Transverse colon (tissue), 4 donors: ENCODE results near the gene LDB2. TPM values are rescaled to one million over a fixed set of nuclear protein-coding genes. Genes with fewer than 3 reads are reported as not detected.
"Not testable (repeated sequence)": the region's sequence is repeated elsewhere in the genome, so short reads cannot be mapped to it uniquely, and the experiment has no call there.

Experiments
- DNase-seq: peaks from one replicate; pipeline ENCODE4 v3.0.0-alpha.2; 2019
- H3K27ac ChIP-seq, 4 donors: fragments of 200-600 bp; sonication (generic); 2 replicates each; pipeline ENCODE4 v1.5.1; 2016 to 2018; ENCODE audit warnings: inconsistent platforms in 4 of 4
- H3K27me3 ChIP-seq: fragments of 200-600 bp; sonication (generic); 2 replicates; pipeline ENCODE4 v1.5.1; 2017; ENCODE audit warnings: inconsistent platforms
- H3K36me3 ChIP-seq, 4 donors: fragments of 200-600 bp; sonication (generic); 2 replicates each; pipeline ENCODE4 v1.5.1; 2017 to 2019; ENCODE audit warnings: inconsistent platforms in 4 of 4
- H3K4me1 ChIP-seq, 4 donors: fragments of 200-600 bp; sonication (generic); 2 replicates each; pipeline ENCODE4 v1.5.1; 2017 to 2020; ENCODE audit warnings: inconsistent platforms in 4 of 4
- H3K4me3 ChIP-seq, 4 donors: fragments of 200-600 bp; sonication (generic); 1 replicate in 1 of 4; 2 replicates in 3 of 4; pipeline versions ENCODE4 v1.5.1 to v1.6.1; 2017 to 2019; ENCODE audit warnings: inconsistent platforms in 4 of 4
- H3K9me3 ChIP-seq, 2 donors: fragments of 200-600 bp; sonication (generic); 2 replicates each; pipeline ENCODE4 v1.5.1; 2017 to 2019; ENCODE audit warnings: inconsistent platforms in 2 of 2
- EP300 ChIP-seq: sonication (generic); formaldehyde crosslinking; IDR thresholded peaks from one replicate; pipeline ENCODE4 v1.6.1; 2017; ENCODE audit warnings: antibody characterized with exemption, low read depth
- POLR2A ChIP-seq: fragments of 450-650 bp; IDR thresholded peaks from one replicate; pipeline ENCODE4 v1.6.1; 2016; ENCODE audit warnings: antibody characterized with exemption, mild to moderate bottlenecking, moderate library complexity
- POLR2AphosphoS5 ChIP-seq, 3 donors: sonication (generic); formaldehyde crosslinking; IDR thresholded peaks; one replicate each; pipeline ENCODE4 v1.6.1; 2016; ENCODE audit warnings: antibody characterized with exemption in 3 of 3
- WGBS, 2 donors: methylation state at CpG; one replicate each; pipeline ENCODE4 v1.1.5; 2018; ENCODE audit warnings: low coverage in 1 of 2; 5-methylcytosine and 5-hydroxymethylcytosine counted together
- in situ Hi-C, 4 donors: fragments of 200-750 bp; cut with MboI; loops; one replicate each; pipeline versions ENCODE4 v1.15.0 to v1.15.1; 2017; ENCODE audit warnings: low sequenced_read_pairs in 3 of 4, low pct_ligation_motif_present in 1 of 4, low pct_unique_long_range_greater_than_20kb in 1 of 4
- intact Hi-C: fragments of 100-400 bp; cut with DNase I; formaldehyde crosslinking; loops from one replicate; pipeline ENCODE4 v1.15.1; 2023; ENCODE audit warnings: low total_unique reads
- total RNA-seq, 4 donors: library from RNA; depleted of rRNA; stranded (reverse); fragments of >200 nt; gene quantifications; one replicate each; pipeline ENCODE4 v1.1.0, GENCODE V29; 2016
- TF ChIP-seq, protein P1 (sequence below), 5 experiments: fragments of 200-600 bp in 3 of 5; fragments of 450-650 bp in 2 of 5; sonication (generic) in 3 of 5; IDR thresholded peaks; 1 replicate in 2 of 5; 2 replicates in 3 of 5; pipeline ENCODE4 v1.5.1; 2016 to 2017; ENCODE audit warnings: antibody characterized with exemption in 5 of 5, inconsistent platforms in 3 of 5, mild to moderate bottlenecking in 2 of 5, moderate library complexity in 1 of 5

The LDB2 gene
- total RNA-seq, 4 donors from 2014 or later = 7.0 to 46.6 (median 8.9) TPM

DNA sequence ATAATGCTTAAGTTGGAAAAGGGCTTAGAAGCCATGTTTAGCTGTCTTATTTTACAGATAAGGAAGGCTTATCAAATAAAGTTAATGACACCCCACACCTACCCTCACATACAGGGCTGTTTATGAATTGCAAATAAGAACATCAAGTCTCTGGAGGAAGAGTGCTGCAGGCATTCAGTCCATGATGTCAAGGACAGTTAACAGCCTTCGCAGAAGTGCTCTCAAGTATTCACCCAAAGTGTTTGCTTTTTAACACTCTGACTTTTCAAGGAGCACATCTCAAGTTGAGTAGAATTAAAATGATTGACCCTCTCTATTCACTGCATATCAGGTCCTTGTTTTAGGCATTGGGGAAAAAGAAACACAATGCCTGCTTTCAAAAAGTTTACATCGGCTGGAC lies 328.7 kb downstream of the LDB2 start:
- Histone ChIP-seq H3K9me3 (no peaks in the 10 kb centered on the region), H3K36me3 (no peaks in the 10 kb centered on the region), H3K4me1 (no peaks in the 10 kb centered on the region), H3K27ac (no peak overlapping the region), H3K4me3 (no peak overlapping the region), H3K27me3 (no peaks in the 10 kb centered on the region)
- no peak for TF ChIP-seq EP300
- TF ChIP-seq, protein P1, sequence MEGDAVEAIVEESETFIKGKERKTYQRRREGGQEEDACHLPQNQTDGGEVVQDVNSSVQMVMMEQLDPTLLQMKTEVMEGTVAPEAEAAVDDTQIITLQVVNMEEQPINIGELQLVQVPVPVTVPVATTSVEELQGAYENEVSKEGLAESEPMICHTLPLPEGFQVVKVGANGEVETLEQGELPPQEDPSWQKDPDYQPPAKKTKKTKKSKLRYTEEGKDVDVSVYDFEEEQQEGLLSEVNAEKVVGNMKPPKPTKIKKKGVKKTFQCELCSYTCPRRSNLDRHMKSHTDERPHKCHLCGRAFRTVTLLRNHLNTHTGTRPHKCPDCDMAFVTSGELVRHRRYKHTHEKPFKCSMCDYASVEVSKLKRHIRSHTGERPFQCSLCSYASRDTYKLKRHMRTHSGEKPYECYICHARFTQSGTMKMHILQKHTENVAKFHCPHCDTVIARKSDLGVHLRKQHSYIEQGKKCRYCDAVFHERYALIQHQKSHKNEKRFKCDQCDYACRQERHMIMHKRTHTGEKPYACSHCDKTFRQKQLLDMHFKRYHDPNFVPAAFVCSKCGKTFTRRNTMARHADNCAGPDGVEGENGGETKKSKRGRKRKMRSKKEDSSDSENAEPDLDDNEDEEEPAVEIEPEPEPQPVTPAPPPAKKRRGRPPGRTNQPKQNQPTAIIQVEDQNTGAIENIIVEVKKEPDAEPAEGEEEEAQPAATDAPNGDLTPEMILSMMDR (IDR thresholded peaks at IDR 0.05) = no peak
- TF ChIP-seq POLR2A = no peak
- no peak for TF ChIP-seq POLR2AphosphoS5 (IDR thresholded peaks at IDR 0.05)
- DNase-seq = no peak
- 76 to 78% methylated on average over 2 of the region's 2 CpGs for WGBS, 2 donors
- intact Hi-C loops (no loop called here), in situ Hi-C loops (no loop called here)

DNA sequence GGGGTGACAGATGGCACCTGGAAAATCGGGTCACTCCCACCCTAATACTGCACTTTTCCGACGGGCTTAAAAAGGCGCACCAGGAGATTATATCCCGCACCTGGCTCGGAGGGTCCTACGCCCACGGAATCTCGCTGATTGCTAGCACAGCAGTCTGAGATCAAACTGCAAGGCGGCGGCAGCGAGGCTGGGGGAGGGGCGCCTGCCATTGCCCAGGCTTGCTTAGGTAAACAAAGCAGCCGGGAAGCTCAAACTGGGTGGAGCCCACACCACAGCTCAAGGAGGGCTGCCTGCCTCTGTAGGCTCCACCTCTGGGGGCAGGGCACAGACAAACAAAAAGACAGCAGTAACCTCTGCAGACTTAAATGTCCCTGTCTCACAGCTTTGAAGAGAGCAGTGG lies 341.1 kb downstream of the LDB2 start:
- H3K27ac ChIP-seq, intact Hi-C loops, H3K27me3 ChIP-seq, H3K4me1 ChIP-seq, in situ Hi-C loops, H3K9me3 ChIP-seq, H3K4me3 ChIP-seq, H3K36me3 ChIP-seq, DNase-seq: not testable (repeated sequence)
- WGBS, 2 donors = 88% methylated on average over 14 of the region's 14 CpGs; no CpG with 5 or more reads in 1 of the 2 donors

DNA sequence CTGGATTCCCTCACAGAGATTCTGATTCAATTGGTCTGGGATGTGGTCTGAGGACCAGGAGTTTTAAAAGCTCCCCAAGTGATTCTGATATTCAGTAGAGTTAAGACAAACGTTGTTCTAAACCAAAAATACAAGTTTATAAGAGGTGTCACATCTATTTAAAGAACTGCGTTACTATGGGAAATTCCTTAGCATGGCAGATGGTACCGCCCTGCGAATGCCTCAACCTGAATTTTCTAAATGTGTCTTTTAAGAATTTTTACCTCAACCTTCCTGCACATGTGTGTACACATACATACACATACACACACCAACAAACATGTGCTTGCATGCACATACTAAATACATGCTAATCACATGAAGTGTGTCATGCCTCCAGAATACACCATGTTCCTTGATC lies 343.3 kb downstream of the LDB2 start:
- Histone ChIP-seq H3K4me3 (no peak overlapping the region), H3K27ac (no peak overlapping the region), H3K9me3 (no peaks in the 10 kb centered on the region), H3K36me3 (no peaks in the 10 kb centered on the region), H3K4me1 (no peaks in the 10 kb centered on the region), H3K27me3 (no peaks in the 10 kb centered on the region)
- intact Hi-C loops (no loop called here), in situ Hi-C loops (no loop called here)
- WGBS, 2 donors = 83% methylated on average over 4 of the region's 4 CpGs
- DNase-seq = no peak
- TF ChIP-seq EP300 (no peak), POLR2A (no peak), POLR2AphosphoS5 (IDR thresholded peaks at IDR 0.05) (no peak)
- TF ChIP-seq, protein P1 (IDR thresholded peaks at IDR 0.05) = no peak

DNA sequence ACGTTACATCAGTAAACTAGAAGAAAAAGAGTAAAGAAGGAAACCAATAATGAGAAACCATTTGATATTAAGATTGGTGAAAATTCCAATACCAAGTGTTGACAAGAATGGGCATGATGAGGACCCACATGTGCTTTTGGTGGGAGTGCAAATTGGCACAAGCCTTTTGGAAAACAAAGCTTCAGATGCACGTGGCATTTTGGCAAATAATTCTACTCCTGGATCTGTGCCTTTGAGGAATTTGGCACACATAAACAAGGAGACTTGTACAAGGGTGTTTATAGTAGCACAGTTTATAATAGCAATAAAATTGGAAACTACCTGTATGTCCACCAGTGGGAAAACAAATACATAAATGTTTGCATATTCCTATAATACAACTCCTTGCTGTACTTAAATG lies 347.9 kb downstream of the LDB2 start:
- intact Hi-C loops (no loop called here), in situ Hi-C loops (no loop called here)
- Histone ChIP-seq H3K36me3 (no peaks in the 10 kb centered on the region), H3K9me3 (no peaks in the 10 kb centered on the region), H3K4me3 (no peak overlapping the region), H3K4me1 (no peaks in the 10 kb centered on the region), H3K27ac (no peak overlapping the region), H3K27me3 (no peaks in the 10 kb centered on the region)
- no peak for DNase-seq
- WGBS, 2 donors = 38 to 70% methylated on average over 2 of the region's 2 CpGs
- TF ChIP-seq POLR2A (no peak), POLR2AphosphoS5 (IDR thresholded peaks at IDR 0.05) (no peak)
- TF ChIP-seq, protein P1 (IDR thresholded peaks at IDR 0.05) = no peak

DNA sequence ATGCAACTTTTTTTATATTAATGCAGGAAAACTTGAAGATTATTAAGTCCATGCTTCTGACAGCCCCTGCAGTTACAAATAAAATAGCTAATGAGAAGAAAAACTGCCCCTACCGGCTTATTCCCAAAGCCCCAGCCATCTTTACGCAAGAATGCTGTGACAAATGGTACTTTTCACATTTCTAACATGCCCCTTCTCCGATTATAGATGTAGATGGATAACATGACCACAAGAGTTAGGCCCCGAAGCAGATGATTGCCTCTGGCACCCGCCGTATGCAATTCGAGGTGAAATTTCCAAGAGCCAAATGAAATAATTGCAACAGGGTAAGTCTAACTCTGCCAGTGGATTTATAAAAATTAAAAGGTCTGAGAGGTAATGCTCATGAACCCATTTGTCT lies 352.8 kb downstream of the LDB2 start:
- H3K36me3 ChIP-seq = no peaks in the 10 kb centered on the region
- TF ChIP-seq, protein P1 (IDR thresholded peaks at IDR 0.05) = no peak
- TF ChIP-seq EP300 (no peak), POLR2A (no peak), POLR2AphosphoS5 (IDR thresholded peaks at IDR 0.05) (no peak)
- intact Hi-C loops (no loop called here), in situ Hi-C loops (no loop called here)
- no peak for DNase-seq
- WGBS, 2 donors = 76 to 90% methylated on average over 6 to 7 of the region's 7 CpGs
- no peaks in the 10 kb centered on the region for H3K4me1 ChIP-seq
- no peak overlapping the region for H3K4me3 ChIP-seq
- H3K27ac ChIP-seq = no peak overlapping the region
- H3K27me3 ChIP-seq = no peaks in the 10 kb centered on the region
- H3K9me3 ChIP-seq = no peaks in the 10 kb centered on the region
